Adipose tissue (tissue), 3 donors: ENCODE data around the gene HOXD11. TPM values are rescaled to one million over a fixed set of nuclear protein-coding genes. Genes with fewer than 3 reads are reported as not detected.

Experiments used
- H3K27ac ChIP-seq: one replicate; pipeline ENCODE4 v1.5.1; 2013; ENCODE audit warnings: low read depth, low read length
- WGBS, 3 donors: extraction: QIAGEN DNeasy Blood & Tissue Kit; methylation state at CpG; one replicate each; pipeline ENCODE4 v1.1.7; 2013; 5-methylcytosine and 5-hydroxymethylcytosine counted together
- polyA plus RNA-seq, 3 donors: library from polyadenylated mRNA; stranded (reverse); fragments of 200-250 nt; gene quantifications; one replicate each; pipeline ENCODE4 v1.2.3, GENCODE V29; 2013
- donor health status: healthy with polysubstance abuse.
- donor health status: Bipolar disorder and iron deficiency.
- donor health status: healthy.

HOXD11 gene
- polyA plus RNA-seq, 3 donors, result 0.05 to 0.59 TPM; not detected in 1

DNA sequence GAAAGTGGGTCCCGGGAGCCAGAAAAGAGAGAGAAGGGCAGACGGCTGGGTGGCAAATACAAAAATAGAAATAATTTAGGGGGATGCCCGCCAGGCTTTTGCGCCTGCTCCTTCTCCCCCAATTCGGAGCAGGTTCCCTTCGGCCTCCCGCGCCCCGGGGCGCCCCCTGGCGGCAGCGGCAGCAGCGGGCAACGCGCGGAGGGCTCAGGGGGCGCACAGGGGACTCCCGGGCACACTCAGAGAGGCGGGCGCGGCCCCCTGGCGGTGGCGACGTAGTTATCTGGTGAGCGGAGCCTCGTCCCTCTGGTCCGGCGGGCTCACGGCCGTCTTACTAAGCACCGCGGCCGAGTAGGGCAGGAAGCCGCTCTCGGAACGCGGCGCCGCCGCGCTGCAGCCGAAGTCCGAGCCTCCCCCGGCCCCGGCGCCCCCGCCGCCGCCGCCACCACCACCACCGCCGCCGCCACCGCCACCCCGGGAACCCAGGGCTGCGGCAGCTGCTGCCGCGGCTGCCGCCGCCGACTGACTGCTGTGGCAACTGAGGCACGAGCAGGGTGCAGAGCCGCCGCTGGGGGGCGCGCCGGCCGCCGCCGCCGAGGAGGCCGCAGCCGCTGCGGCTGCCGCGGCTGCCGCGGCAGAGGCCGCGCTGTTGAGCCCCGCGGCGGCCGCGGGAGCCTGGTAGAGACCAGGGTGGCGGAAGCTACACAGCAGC lies 27.1 kb upstream of the HOXD11 start:
- WGBS, 3 donors, result 2 to 4% (median 2%) methylated on average over 54 to 85 of the region's 86 CpGs
- no peak overlapping the region for H3K27ac ChIP-seq

DNA sequence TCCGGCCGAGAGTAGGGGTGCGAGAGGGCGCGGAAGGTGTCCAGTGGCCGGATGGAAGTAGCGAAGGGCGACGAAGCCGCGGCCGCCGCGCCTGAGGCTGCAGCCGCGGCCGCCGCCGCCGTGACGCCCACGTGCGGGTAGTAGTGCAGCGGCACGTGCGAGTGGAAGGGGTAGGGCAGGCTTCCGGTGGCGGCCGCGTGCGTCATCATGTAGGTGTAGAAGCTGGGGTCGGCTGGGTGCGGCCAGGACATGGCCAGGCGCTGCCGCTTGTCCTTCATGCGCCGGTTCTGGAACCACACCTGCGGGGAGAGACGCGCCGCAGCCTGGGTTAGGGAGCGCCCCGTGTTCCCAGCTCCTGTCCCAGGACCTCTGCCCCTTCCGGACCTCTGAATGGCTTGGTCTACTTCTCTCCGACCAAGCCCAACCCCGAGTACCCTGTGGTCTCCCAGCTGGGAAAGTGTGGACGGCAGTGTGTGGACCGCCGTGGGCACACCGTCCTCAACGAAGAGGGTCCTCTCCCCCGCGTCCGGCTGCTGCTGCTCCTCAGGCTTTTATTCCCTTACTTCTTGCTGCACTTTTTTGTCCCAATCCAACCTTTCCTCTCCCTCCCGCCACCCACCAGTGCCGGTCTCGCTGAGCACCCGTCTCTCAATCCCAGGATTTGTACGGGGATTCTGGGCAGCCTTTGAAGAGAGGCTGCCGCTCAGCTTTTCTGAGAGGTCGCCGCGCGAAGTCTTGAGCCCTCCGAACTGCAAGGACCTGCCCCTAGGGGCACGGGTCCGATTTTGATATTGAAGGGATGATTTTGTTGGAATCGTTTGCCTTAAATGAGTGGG lies 26.3 kb upstream of the HOXD11 start:
- WGBS, 3 donors, result 7 to 9% (median 8%) methylated on average over 54 to 68 of the region's 68 CpGs
- no peak overlapping the region for H3K27ac ChIP-seq

DNA sequence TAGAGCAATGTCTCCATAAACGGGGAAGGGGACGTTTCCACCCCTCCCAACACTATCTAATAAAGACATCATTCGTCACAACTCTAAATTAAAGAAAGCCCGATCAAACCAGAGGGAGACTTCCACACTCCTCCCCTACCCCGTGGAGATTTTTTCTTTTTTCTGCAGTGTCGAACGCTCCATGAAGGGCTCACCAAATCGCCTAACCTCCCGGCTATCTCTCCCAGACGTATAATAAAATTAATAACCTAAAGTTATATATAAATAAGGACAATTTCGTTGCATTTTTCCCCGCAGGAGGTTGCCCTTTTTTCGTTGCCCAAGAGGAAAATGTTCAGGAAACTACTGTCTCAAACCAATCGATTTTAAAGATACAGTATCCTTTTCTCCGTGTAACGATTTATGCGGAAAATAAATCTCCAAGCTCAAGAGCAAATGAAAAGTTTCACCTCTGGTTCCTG lies 25.7 kb upstream of the HOXD11 start:
- H3K27ac ChIP-seq, result no peak overlapping the region
- WGBS, 3 donors, result 6 to 15% (median 10%) methylated on average over 17 of the region's 17 CpGs

DNA sequence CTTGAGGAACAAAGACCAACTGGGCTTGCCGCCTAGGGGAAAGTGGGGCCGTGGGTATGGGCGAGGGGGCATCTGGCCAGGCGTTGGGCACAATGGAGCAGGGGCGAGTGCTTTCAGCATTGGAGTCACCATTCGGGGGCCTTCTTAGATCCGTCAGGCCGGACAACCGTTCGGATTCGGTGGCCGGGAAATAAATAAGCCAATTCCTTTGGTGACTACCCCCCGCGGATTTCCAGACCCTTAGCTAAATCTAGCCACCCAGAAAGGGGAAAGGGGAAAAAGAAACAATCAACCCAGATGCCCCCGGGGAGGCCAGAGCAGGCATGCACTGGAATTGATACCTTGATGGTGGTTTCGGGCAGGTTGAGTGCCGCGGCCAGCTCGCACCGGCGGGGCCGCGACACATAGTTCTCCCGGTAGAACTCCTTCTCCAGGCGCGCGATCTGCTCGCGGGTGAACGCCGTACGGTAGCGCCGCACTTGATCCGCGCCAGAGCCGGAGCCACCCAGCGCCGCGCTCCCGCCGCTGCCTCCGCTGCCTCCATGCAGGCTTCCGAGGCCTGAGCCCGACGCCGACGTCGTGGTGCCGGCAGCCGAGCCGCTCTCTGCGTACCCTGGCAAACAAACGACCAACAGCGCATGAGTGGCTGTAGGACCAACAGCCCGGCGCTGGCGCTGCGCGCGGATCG lies 25.1 kb upstream of the HOXD11 start:
- H3K27ac ChIP-seq, result no peak overlapping the region
- WGBS, 3 donors, result 7 to 10% (median 9%) methylated on average over 61 to 62 of the region's 62 CpGs

DNA sequence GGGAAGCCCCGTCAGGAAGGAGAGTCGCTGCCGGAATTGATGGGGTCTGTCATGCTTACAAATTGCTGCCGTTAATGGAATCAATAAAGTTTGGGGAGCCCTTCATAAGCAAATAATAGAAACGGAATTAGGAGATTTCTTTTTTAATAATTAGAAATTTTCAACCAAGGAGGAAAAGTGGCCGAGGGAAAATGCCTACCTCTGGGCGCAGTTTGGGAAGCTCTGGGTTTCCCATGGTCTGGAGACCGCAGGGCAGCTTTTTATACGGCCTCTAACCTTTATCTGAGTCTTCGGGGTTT lies 24.6 kb upstream of the HOXD11 start:
- 9 to 18% (median 10%) methylated on average over 10 of the region's 10 CpGs for whole genome bisulfite sequencing, 3 donors
- no peak overlapping the region for H3K27ac ChIP-seq

DNA sequence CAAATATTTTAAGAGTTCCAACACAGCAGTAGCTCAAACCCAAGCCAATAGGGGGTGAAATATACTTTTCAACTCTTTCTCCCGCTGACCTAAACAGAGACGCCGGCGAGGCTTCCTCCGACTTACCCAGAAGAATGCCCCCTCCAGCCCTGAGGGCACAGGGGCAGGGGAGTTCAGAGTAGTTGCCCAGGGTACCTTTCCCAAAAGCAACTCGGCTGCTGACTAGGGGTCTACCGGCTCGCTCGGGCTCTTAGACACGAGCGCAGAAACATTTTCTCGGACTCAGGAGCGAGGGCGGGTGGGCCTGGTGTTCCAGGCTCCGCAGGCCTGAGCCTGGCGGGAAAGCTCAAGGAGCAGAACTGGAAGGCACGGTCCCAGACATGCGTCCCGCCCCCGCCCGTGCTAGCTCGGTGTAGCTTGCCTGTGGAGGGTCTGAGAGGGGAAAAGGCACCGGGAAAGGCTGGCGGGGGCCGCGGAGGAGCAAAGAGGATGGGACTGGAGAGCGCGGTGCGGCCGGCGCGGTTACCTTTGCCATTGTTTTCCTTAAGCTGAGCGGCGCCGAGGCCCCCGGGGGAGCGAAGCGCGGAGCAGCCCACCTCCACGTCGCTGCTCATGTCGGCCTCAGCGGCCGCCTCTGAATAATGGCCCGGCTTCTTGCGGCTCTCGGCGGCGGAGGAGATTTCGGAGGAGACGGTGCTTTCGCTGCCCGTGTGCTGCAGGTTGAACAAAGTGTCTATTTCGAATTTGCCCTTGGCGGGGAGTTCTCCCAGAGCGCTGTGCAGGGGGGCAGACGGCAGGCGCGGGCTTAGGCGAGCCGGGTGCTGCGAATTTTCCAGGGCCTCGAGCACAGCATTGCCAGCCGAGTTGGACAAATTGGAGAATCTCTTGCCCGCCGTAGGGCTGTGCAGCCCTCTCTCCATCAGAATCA lies 24.0 kb upstream of the HOXD11 start:
- WGBS, 3 donors, result 4 to 8% (median 7%) methylated on average over 62 to 66 of the region's 66 CpGs
- no peak overlapping the region for H3K27ac ChIP-seq

DNA sequence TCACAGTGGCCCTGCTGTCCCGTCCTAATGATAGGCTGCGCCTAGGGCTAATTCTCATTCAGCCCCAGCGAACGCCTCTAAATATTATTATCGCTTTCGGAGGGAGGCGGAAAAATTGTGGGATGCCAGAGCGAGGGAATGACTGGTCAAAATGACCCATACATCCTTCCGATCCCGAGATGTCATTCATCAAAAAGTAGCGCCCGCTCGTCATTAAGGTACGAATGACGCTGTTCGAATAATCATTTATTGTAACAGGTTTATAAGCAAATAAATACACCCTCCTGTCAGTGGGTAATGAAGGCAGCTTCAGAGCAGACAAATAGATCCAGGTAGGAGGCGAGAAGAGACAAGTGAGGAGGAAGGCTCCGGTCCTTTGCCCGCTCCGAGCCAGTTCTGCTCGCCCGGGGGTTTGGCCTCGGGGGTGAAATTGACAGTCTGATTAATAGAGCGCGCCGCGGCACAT lies 23.3 kb upstream of the HOXD11 start, which contains the start of gene EVX2:
Gene EVX2, minus strand, starts transcription at position 167 of the 466 bp plus-strand sequence. CDS start 186 bp downstream, outside the sequence.
- H3K27ac ChIP-seq, result no peak within 1 kb of the TSS
- 8 to 16% (median 15%) methylated on average over 27 of the region's 27 CpGs for WGBS, 3 donors

DNA sequence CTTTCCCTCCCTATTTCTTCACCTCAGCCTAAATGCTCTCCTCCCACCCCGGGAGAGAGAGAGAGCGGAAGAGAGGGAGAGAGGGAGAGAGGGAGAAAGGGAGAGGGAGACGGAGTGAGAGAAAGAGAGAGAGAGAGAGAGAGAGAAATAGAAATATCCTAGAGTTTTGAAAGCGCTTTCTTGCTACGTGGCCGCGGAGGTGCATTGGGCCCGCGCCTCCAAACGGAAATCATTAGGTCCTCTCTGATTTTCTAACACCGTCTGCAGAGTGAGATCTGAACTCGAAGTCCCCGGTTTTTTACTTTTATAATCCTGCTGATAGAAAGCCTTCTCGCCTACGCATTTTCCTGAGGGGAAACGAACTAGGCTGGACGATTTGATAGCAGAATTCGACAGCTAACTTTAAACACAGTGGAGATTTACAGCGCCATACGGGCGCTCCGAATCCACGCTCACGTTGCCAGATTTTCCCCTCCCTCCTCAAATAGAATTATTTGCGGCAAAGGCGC lies 22.4 kb upstream of the HOXD11 start:
- 5% methylated on average over 26 of the region's 26 CpGs for WGBS, 3 donors
- no peak overlapping the region for H3K27ac ChIP-seq

DNA sequence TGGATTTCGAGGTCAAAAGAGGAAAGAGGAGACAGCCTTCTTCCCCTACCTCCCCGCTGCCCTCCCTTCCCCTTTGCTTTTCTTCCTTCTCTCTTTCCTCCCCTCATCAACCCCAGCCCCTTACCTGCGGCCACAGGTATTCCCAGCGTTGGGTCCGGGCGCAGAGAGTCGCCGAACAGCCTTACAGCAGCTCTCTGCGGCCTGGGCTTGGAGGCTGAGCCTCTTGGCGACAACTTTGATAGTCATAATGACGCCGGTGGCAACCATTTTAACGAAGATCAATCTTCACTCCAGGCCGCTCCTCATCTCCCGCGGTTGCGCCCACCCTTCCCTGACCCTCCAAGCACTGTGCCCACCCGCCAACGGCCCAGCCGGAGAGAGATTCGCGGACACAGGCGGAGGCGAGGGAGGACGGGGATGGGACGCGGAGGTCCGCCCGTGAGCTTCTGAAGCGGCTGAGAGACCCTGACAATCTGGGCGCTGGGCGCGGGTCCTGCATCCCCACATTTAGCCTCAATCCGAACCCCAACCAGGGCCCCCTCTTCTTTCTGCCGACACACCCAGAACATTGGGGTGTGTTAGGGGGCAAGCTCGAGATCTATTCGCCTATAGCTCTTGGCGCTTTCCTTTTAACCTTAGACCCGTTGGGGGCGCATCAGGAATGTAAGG lies 21.8 kb upstream of the HOXD11 start:
- no peak overlapping the region for H3K27ac ChIP-seq
- WGBS, 3 donors, result 5 to 8% (median 7%) methylated on average over 39 to 40 of the region's 40 CpGs

DNA sequence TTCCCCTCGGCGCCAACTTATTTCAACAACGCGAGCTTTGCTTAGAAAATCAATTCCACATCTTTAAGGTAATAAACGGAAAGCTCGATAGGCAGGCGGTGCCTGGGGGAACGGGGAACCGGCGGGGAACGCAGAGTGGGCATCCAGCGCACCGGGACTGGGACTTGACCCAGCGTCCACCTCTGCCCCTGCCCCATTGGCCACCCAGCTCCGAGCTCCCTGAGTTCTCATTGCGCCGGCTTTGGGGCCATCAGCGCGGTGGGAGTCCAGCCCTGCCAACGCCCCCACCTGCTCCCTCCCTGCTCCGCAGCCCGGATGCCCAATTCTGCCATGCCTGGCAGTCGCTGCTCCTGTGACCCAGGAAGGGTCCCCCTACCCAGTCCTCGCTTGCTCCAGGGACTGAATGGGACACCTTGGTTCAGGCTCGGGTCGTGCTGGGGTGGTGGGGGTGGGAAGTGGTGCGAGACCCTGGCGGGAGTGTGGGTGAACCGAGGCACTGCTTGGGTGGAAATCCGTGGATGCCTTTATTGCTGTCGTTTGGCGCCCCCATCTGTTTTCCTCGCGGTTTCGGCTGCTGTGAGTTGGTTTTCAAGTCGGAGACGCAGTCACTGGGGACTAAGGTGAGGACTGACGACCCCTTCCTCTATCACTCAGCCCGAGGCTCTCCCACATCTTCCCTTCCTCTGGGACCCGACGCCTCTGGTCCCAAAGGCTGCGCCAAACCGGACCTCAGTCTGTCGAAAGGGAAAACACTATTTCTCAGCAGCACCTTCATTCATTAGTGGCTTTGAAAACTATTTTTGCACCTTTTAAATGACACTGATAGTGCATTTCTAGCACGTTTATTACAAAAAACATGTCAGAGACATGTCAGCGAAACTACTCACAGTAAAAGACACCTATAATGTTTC lies 21.0 kb upstream of the HOXD11 start:
- H3K27ac ChIP-seq, result no peak overlapping the region
- WGBS, 3 donors, result 3 to 7% (median 3%) methylated on average over 45 to 46 of the region's 46 CpGs

DNA sequence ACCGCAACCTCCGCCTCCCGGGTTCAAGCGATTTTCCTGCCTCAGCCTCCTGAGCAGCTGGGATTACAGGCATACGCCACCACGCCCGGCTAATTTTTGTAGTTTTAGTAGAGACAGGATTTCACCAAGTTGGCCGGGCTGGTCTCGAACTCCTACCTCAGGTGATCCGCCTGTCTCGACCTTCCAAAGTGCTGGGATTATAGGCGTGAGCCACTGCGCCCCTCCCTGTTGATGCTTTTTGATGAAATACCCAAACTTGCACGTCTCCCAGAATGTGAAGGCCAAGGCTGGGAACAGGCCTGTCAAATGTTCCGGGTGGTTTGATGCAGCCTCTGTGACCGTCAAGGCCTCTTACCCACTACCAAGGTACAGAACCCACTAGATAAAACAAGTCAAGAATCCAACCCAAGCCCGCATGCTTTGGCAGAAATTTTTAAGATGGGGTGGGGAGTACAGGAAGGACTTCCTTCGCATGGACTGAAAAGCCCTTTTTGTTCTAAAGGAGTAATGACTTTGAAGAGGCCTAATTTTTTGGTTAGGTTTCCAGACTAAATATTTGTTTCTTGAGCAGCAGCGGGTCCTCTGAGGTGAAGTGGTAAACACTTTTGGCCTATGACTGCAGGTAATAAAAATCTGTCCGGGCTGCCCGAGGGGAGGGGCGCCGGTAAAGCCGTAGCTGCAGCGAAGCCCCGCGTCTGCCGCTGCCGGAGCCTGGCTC lies 19.6 kb upstream of the HOXD11 start:
- 21 to 43% (median 30%) methylated on average over 29 of the region's 29 CpGs for WGBS, 3 donors
- H3K27ac ChIP-seq, result no peak overlapping the region

DNA sequence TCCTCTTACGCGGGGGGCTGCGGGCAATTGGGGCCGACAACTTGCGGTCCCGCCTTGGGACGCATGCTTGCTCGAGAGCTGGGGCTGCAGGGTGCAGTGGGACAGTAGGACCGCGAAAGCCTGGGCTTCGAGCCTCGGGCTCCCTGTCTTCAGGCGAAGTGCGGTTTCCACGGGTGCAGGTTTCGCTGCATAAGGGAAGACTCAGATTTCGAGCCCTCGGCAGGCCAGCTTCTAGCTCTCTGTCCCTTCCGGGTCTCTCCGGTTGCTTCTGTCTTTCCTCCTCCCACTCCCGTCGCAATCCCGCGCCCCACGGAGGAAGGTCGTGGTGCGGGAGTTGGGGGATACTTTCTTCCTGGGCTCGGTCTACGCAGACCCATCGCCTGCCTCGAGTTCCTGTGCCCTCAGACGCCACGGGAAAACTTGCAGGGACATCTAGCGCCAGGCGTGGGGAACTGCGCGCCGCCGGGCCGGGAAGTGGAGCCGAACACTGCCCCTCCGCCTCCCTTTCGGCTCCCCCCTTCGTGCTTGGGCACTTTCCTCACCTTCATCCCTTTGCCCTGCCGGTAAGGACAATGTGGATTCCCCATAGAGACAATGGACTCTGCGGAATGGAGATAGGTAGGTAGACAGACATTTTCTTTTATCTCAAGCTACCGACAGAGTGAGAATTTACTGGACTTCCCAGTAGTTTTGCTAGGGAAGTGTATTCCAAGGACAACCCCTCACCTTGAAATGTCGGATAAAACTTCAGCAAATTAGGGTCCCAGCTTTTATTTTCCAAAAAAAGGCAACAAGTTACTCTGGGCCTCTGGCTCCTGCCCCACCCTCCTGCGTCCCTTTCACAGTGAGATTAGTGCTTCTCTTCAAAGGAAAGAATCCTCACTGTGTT lies 18.8 kb upstream of the HOXD11 start:
- WGBS, 3 donors, result 3 to 11% (median 6%) methylated on average over 49 of the region's 49 CpGs

DNA sequence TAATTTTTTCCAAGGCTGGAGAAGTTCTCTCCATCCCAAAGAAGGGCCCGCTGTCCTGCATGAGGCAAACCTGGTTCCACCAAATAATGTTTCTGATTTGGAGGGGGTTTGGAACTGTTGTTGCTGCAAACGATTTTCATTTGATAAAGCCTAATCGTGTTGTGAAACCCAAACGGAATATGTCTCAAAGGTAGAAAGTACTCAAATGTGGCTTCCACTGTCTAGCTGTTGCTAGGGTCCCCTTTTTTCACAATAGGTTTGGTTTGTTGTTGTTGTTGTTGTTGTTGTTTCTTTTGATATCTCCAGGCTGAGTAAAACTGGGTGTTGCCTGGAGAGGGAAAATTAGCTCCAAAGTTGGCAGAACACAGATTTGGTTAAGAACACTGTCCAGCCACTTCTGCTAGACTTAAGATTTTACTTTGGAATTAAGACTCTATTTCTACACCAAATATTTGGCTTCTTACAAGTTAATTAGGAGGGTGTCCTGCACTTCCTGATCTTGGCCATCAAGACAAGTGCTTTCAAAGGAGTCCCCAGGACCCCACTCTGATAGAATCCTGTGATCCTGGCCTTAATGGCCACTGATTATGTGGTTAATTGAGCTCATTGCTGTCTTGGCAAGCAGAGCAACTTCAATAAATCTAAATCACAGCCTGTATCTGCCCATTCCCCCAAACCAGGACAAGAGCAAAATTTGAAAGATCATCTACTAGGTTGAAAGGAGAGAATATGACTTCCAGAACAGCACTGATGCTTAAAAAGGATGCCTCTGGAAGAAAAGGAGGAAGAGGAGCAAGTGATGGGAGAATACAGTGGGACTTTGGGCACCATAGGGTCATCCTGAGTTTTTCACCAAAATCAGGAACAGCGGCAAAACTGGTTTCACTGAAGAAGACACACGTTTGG lies 17.9 kb upstream of the HOXD11 start:
- 7 to 22% (median 8%) methylated on average over 6 of the region's 6 CpGs for WGBS, 3 donors
- no peak overlapping the region for H3K27ac ChIP-seq

More for the DNA sequence above, 18.8 kb upstream of the HOXD11 start:
- no peak overlapping the region for H3K27ac ChIP-seq

DNA sequence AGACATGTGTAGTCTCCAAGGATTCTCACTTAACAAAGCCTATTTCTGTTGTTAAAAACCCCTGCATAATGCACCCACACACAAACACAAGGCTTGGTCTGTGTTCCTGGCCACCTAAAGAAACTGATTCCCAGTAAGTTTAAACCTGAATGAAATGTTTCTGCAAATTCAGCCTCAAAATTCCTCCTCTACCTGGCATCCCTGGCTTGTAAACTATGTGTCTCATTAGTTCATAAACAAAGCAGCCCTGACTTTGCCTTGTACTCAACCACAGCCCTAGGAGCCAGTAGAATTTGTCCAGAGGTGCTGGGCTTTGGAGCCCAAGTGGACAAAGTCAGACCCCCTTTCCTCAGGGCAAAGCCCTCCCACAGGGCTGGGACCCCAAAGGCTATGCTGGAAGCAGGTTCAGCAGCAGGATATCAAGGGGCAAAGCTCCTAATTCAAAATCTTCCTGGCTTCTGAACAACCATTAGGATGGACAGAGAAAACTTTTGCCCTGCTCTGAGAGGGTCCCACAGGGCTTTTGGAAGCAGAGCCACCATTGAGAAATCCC lies 17.2 kb upstream of the HOXD11 start:
- no peak overlapping the region for H3K27ac ChIP-seq
